ENCODE measurements around the gene INPP5B.

Gene INPP5B

DNA sequence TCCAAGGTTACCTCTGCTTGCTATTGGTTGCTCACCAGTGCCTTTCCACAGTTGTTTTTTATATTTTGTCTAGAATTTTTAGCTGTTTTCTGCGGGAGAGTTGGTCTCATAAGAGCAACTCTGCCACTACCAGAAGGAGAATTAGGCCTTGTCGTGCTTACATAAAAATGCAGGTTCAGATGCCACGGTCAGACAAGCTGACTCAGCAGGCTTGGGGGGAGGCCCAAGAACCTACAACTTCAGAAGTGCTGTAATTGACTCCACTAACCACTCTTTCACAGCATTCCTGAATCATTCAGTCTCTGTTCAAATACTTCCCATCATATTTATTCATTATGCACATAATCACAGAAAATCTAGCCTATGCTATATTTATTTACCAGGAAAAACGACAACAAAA is 115.7 kb downstream of the INPP5B start:
- DNase-seq, result no peak

DNA sequence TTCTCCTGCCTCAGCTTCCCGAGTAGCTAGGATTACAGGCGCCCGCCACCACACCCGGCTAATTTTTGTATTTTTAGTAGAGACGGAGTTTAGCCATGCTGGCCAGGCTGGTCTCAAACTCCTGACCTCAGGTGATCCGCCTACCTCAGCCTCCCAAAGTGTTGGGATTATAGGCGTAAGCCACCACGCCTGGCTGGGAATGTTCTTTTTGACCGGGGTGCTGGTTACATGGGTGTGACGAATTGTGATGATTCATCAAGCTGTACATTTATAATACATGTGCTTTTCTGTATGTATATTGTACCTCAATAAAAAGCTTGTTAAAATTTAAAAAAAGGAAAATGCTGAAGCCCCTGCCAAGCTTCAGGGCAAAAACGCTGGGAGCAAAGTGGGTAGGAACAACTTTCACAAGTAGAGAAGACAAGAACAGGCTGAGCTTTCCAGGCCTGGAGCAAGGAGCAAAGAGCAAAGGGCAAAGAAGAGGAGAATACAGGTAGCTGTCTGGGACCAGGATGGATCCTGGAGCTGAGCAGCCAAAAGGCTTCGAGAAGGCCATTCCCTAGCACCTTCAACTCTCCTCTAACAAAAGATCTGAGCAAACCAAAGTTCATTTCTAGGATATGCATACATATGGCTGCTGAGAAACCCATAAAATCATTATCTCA is 118.3 kb downstream of the INPP5B start:
- no peak for DNase-seq

DNA sequence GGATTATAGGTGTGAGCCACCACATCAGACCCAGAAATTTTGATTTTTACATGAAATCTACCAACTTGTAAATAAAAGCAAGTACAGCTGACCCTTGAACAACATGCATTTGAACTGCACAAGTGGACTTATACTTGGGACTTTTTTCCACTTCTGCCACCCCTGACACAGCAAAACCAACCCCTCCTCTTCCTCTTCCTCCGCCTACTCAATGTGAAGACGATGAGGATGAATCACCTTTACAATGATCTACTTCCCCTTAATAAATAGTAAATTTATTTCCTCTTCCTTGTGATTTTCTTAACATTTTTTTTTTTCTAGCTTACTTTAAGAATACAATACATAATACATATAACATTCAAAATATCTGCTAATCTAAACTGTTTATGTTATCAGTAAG is 121.3 kb downstream of the INPP5B start:
- DNase-seq, result no peak

DNA sequence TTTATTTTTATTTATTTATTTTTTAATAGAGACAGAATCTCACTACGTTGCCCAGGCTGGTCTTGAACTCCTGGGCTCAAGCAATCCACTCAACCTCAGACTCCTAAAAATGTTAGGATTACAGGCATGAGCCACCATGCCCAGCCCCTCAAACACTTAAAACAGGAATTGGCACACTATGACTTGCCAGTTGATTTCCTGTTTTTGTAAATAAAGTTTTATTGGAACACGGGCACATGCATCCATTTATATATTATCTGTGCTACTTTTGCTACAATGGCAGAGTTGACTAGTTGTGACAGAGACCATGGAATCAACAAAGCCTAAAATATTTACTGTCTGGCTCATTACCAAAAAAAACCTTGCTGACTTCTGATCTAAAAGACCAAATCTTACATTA is 122.9 kb downstream of the INPP5B start:
- no peak for DNase-seq

DNA sequence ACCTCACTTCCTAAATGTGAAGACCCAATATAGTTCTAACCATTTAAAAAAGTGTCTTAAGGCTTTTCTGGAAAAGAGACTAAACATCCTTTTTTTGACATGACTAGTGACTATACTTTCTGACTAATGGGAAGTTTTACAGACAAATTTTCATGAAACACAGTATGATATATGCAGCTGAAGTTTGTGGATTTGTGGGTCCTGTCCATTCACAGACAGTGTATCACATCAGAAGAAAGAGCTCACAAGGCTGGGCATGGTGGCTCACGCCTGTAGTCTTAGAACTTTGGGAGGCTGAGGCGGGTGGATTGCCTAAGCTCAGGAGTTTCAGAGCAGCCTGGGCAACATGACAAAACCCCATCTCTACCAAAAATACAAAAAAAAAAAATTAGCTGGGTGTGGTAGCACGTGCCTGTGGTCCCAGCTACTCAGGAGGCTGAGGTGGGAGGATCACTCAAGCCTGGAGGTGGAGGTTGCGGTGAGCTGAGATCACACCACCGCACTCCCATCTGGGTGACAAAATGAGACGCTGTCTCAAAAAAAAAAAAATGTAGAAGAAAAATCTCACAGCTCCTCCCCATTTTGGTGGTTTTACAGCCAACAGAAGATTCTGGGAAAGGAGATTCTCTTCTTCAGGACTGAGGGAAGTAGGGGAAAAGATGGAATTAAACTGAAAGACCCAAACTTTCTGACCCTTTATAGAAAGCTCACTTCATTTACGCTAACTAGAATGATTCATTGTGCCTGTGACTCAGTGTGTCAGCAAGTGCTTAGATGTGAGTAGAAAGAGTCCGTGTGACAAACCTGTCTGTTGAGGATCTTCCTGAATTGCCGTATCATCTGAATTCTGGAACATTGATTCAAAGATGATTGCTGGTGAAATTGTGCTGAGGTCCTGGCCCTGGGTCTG is 123.7 kb downstream of the INPP5B start:
- DNase-seq, result no peak

DNA sequence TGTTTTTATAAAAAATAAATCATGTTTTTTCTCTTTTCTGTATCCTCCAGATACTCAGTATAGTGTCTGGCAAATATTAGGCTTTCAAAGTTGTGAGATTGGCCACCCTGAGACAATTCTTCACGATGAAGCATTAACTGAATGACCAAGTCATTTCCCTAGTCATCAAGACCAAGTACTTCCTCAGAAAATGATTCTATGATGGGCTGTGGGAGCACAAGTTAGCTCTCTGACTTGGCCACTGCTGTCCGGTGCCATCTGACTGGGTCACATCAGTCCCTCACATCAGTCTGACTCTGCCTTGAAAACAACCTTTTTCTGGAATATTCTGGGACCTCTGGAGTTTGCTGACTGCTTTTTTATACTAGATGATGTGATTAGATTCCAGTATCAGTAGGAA is 125.4 kb downstream of the INPP5B start:
- DNase-seq, result no peak

DNA sequence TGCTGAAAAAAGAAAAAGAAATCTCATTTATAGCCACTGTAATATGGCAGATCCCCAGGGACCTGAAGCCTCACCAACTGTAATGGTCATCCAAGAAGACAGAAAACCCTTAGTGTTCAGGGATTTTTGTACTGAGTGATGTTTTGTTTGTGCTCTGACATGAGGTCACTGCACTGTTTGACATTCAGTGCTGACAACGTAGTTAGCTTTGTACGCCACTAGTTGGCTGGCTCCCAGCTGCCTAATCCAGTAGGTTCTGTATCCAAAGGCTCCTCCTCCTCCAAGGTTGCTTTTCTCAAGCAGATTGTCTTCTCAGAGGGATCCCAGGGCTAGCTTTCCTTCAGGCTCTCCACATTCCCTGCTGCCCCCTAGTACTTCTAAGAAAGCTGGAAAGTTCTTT is 129.4 kb downstream of the INPP5B start:
- peak; percentile 50 for DNase-seq

DNA sequence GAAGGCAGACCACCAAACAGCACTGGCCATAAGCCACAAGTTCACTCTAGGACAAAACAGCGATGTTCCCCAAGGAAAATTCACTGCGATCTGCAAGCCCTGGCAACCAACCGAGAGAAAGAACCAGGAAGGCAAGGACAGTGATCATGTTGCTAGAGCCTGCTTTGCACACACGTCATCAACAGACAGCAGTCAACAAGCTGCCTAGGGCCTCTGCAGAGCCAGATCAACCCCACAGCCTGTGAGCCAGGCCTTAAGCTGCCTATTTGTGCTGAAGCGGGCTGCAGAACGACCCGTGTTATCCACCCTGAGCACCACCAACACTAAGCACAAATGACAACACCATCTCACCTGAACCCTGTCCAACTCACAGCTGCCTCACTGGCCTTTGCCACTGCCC is 132.6 kb downstream of the INPP5B start:
- no peak for DNase-seq

DNA sequence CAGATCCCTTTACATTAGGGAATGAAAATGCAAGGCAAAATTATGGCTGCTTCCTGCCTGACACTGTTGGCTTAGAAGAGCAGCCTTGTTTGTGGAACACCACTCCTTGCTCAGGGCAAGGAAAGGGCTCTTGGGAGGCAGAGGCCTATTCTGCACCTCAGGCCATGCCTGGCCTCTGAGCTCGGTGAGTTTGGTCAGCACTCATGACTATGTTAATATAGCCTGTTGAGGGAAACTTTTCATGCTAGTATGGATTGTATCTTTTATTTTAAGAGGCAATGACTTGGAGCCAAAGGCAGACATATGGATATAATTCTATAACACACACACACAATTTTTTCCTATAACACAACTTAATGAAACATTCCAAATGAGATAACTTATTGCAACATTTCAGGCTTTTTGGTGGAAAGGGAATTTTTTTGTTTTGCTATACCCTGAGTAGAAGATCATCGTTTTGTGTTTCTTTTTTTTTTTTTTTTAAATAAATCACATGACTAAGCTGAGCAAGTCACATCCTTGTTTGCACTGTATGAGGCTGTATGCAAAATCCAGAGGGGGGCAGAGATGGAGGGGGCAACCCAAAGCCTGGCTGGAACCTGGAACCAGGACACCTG is 133.2 kb downstream of the INPP5B start:
- no peak for DNase-seq

DNA sequence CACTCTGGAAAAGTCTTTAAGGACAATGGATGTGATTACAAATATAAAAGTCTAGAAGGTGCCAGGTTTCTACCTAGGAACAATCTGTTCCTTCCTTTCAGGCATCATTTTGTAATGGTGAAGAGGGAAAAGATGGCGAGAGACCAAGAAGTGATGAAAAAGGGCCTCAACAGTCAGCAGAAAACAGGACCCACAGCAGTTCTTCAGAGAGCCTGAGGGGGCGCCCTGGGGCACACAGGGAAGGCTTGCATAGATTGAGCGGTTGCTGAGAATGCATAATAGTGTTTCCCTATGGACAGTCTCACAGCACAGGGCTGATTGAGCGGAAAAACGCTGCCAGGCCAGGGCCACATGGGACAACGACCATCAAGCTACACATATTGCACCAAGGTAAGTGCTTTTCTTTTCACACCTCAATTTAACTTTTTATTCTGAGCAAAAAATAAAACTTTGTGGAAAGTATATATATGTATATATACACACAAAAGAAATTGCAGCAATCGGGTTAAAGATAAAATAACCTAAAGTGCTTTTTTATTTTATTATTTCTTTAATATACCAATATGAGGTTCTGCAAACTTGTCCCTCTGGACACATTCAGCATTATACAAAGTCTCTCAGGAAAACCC is 135.7 kb downstream of the INPP5B start:
- peak; percentile 100 for DNase-seq

Data from NCI-H510A (cell line).